ENCODE results near the gene SUSD3.

The SUSD3 gene

GRCh38 chr9:93132946-93133680 lies 74.6 kb downstream of the SUSD3 start:
- peak overlapping the region; percentile 57 for H3K4me3 ChIP-seq (ENCODE audit: control insufficient read depth, low read depth, low read length)
- DNase-seq (ENCODE audit: low read depth) = no peak
- TF ChIP-seq, protein P1, sequence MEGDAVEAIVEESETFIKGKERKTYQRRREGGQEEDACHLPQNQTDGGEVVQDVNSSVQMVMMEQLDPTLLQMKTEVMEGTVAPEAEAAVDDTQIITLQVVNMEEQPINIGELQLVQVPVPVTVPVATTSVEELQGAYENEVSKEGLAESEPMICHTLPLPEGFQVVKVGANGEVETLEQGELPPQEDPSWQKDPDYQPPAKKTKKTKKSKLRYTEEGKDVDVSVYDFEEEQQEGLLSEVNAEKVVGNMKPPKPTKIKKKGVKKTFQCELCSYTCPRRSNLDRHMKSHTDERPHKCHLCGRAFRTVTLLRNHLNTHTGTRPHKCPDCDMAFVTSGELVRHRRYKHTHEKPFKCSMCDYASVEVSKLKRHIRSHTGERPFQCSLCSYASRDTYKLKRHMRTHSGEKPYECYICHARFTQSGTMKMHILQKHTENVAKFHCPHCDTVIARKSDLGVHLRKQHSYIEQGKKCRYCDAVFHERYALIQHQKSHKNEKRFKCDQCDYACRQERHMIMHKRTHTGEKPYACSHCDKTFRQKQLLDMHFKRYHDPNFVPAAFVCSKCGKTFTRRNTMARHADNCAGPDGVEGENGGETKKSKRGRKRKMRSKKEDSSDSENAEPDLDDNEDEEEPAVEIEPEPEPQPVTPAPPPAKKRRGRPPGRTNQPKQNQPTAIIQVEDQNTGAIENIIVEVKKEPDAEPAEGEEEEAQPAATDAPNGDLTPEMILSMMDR (conservative IDR thresholded peaks at IDR 0.05; ENCODE audit: control insufficient read depth, insufficient read depth, low read depth, low read length) = no peak

- TF ChIP-seq, protein P1 (conservative IDR thresholded peaks at IDR 0.05; ENCODE audit: control insufficient read depth, insufficient read depth, low read depth, low read length) = no peak
Measured at GRCh38 chr9:93133681-93134014, 75.1 kb downstream of the SUSD3 start.

DNA sequence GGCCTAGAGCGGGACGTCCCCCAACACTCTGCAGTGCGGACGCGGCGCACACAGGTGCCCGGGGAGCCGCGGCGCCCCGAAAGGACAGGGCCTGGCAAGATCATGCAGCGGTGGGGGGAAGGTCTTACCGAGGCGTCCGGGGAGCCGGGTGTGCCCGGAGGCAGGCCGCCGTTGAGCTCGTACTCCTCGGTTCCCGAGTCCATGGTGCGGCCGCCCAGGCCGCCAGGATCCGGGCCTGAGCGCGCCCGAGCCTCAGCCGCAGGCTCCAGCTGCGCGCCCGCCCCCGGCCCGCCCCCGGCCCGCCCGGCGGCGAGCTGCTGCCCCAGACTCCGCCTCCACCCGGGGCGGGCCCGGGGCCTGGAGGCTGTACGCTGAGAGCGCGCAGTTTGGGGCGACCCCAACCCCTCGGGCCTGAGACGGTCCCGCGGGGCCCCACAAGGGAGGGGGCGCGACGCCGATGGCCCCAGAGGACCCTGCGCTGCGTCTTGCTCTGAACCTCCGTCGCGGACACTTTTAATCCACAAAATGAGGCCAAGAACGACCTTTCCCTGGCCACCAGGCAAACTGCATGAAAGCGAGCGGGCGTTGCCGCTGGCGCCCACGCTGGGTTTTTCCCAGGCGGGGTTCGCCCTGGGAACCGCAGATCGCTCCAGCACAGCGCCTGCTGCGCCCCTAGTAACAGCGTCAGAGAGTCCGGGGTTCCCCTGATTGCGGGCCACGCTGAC lies 75.7 kb downstream of the SUSD3 start, which contains the start of gene NINJ1:
Gene NINJ1 (minus strand): TSS at position 237 of the 725 bp plus-strand sequence. CDS start 34 bp downstream, at position 203.
- TF ChIP-seq, protein P1 (conservative IDR thresholded peaks at IDR 0.05; ENCODE audit: control insufficient read depth, insufficient read depth, low read depth, low read length) = no peak
- H3K4me3 ChIP-seq (ENCODE audit: control insufficient read depth, low read depth, low read length) = peak within 1 kb of the TSS; percentile 57
- peak; percentile 58 for DNase-seq (ENCODE audit: low read depth)

More at GRCh38 chr9:93133681-93134014, 75.1 kb downstream of the SUSD3 start:
- DNase-seq (ENCODE audit: low read depth) = peak; percentile 81
- H3K4me3 ChIP-seq (ENCODE audit: control insufficient read depth, low read depth, low read length) = peak overlapping the region; percentile 57
